CD4-positive, alpha-beta T cell (primary cell): ENCODE measurements around the gene TMPRSS9. TPM values are rescaled to one million over a fixed set of nuclear protein-coding genes. Genes with fewer than 3 reads are reported as not detected.

ENCODE experiments used
- ATAC-seq: fragments of 200-7000 bp; cut with Tn5 transposase; one replicate; pipeline ENCODE4 v1.10.0; 2022; ENCODE audit warnings: mild to moderate bottlenecking; ENCODE audit not compliant: poor library complexity
- CTCF ChIA-PET: fragments of 350-600 bp; sonication (Branson Sonifier 250); formaldehyde crosslinking; loops from one replicate; lab custom pipeline; 2021; ENCODE audit warnings: antibody characterized with exemption, inconsistent platforms; lab: Charles Lee
- POLR2A ChIA-PET: fragments of 350-600 bp; sonication (Branson Sonifier 250); formaldehyde crosslinking; loops from one replicate; lab custom pipeline; 2021; ENCODE audit warnings: antibody characterized with exemption, inconsistent platforms; lab: Charles Lee
- DNase-seq, 14 experiments: peaks; one replicate each; pipeline ENCODE4 v3.0.0-alpha.2; 2013 to 2020; ENCODE audit warnings: mixed read lengths in 2 of 14
- H3K27ac ChIP-seq, 2 donors: one replicate each; pipeline versions ENCODE4 v1.5.1 to v1.7.0; 2013; ENCODE audit warnings: low read length in 2 of 2, low read depth in 1 of 2, mild to moderate bottlenecking in 1 of 2
- H3K27me3 ChIP-seq, 2 experiments: 1 replicate in 1 of 2; 2 replicates in 1 of 2; pipeline versions ENCODE4 v1.6.1 to v1.7.0; 2013; ENCODE audit warnings: low read length in 2 of 2, control low read depth in 1 of 2, mild to moderate bottlenecking in 1 of 2, moderate library complexity in 1 of 2; ENCODE audit not compliant: insufficient read depth in 2 of 2, control insufficient read depth in 1 of 2
- H3K36me3 ChIP-seq: one replicate; pipeline ENCODE4 v1.6.1; 2013; ENCODE audit warnings: low read length, control low read depth; ENCODE audit not compliant: insufficient read depth
- H3K4me1 ChIP-seq: one replicate; pipeline ENCODE4 v1.6.1; 2013; ENCODE audit warnings: low read length, control low read depth; ENCODE audit not compliant: insufficient read depth
- H3K4me3 ChIP-seq: one replicate; pipeline ENCODE4 v1.5.1; 2013; ENCODE audit warnings: mild to moderate bottlenecking, low read length, moderate library complexity
- H3K9me3 ChIP-seq, 2 experiments: 1 replicate in 1 of 2; 2 replicates in 1 of 2; pipeline versions ENCODE4 v1.6.1 to v1.7.0; 2013; ENCODE audit warnings: low read length in 2 of 2, mild to moderate bottlenecking in 2 of 2, control low read depth in 1 of 2, moderate library complexity in 1 of 2; ENCODE audit not compliant: control insufficient read depth in 1 of 2, insufficient read depth in 1 of 2
- H3K27ac Mint-ChIP-seq: one replicate; pipeline ENCODE4 v1.8.0; 2020; ENCODE audit warnings: mixed read lengths
- H3K27me3 Mint-ChIP-seq: one replicate; pipeline ENCODE4 v1.8.0; 2021; ENCODE audit warnings: mixed read lengths
- H3K36me3 Mint-ChIP-seq: one replicate; pipeline ENCODE4 v1.8.0; 2021; ENCODE audit warnings: low read depth, mixed read lengths
- H3K4me1 Mint-ChIP-seq: one replicate; pipeline ENCODE4 v1.8.0; 2021; ENCODE audit warnings: low read depth, mixed read lengths
- H3K4me3 Mint-ChIP-seq: one replicate; pipeline ENCODE4 v1.8.0; 2020; ENCODE audit warnings: mild to moderate bottlenecking, mixed read lengths
- H3K9me3 Mint-ChIP-seq: one replicate; pipeline ENCODE4 v1.8.0; 2020; ENCODE audit warnings: mixed read lengths
- intact Hi-C, 2 experiments: fragments of 100-400 bp; cut with DNase I in 1 of 2; cut with micrococcal nuclease in 1 of 2; formaldehyde crosslinking; loops; one replicate each; pipeline versions ENCODE4 v1.15.1 to v1.9.0; 2023 to 2025; cut with DNase I, micrococcal nuclease
- total RNA-seq, 174 experiments: library from RNA in 2 of 174; stranded (reverse) in 2 of 174; gene quantifications; one replicate each; pipeline ENCODE4 v1.2.3 and lab custom pipeline; 2021 to 2026
- TF ChIP-seq, protein P1 (sequence below): fragments of 200-600 bp; IDR thresholded peaks from one replicate; pipeline ENCODE4 v1.8.0; 2022; ENCODE audit warnings: antibody characterized with exemption, mild to moderate bottlenecking

The TMPRSS9 gene
- total RNA-seq, 2 experiments from 2014 or later: not detected

DNA sequence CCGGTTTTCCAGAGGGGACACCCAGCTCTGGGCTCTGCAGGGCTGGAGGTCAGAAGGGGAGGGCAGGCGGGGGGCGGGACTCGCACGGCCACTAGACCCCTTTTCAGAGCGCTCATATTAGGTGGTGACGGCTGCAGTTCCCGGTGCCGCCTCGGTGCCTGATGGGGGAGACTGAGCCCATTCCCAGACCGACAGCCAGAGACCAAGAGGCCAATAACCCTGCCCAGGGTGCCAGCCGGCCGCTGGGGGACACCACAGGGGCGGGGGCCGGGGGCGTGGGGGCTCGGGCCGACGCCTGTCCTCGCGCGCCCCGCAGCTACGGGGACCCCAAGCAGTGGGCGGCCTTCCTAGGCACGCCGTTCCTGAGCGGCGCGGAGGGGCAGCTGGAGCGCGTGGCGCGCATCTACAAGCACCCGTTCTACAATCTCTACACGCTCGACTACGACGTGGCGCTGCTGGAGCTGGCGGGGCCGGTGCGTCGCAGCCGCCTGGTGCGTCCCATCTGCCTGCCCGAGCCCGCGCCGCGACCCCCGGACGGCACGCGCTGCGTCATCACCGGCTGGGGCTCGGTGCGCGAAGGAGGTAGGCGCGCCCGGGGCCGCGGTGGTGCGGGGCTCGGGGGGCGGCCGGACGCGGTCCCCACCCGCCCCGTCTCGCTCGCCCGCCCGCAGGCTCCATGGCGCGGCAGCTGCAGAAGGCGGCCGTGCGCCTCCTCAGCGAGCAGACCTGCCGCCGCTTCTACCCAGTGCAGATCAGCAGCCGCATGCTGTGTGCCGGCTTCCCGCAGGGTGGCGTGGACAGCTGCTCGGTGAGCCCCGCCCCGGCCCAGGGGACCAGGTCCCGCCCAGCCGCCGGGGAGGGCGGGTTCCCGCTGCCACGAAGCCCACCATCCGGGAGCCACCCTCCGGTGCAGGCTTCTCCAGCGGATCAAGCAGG is 64.9 kb downstream of the TMPRSS9 start:
- Histone ChIP-seq H3K4me1 (peaks cover 31% of the 10 kb centered on the region), H3K27me3 (no peaks in the 10 kb centered on the region), H3K36me3 (peaks cover 15% of the 10 kb centered on the region), H3K9me3 (no peaks in the 10 kb centered on the region), H3K4me3 (no peak overlapping the region), H3K27ac (no peak overlapping the region)
- POLR2A ChIA-PET: no interaction called here
- Mint-ChIP-seq H3K27me3 (no peaks in the 10 kb centered on the region), H3K4me3 (no peak overlapping the region), H3K9me3 (no peaks in the 10 kb centered on the region), H3K36me3 (peaks cover 9% of the 10 kb centered on the region), H3K4me1 (peaks cover 15% of the 10 kb centered on the region), H3K27ac (no peak overlapping the region)
- intact Hi-C loops: loop anchor here in 1 of 2 experiments (5.0 kb wide), 1 partner anchor 98 kb away; the partner anchor contains the start of genes LSM7 and SPPL2B
- TF ChIP-seq, protein P1, sequence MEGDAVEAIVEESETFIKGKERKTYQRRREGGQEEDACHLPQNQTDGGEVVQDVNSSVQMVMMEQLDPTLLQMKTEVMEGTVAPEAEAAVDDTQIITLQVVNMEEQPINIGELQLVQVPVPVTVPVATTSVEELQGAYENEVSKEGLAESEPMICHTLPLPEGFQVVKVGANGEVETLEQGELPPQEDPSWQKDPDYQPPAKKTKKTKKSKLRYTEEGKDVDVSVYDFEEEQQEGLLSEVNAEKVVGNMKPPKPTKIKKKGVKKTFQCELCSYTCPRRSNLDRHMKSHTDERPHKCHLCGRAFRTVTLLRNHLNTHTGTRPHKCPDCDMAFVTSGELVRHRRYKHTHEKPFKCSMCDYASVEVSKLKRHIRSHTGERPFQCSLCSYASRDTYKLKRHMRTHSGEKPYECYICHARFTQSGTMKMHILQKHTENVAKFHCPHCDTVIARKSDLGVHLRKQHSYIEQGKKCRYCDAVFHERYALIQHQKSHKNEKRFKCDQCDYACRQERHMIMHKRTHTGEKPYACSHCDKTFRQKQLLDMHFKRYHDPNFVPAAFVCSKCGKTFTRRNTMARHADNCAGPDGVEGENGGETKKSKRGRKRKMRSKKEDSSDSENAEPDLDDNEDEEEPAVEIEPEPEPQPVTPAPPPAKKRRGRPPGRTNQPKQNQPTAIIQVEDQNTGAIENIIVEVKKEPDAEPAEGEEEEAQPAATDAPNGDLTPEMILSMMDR: no peak
- no peak for ATAC-seq
- DNase-seq: peak in 1 of 14 experiments; percentile 41
- CTCF ChIA-PET: no interaction called here

DNA sequence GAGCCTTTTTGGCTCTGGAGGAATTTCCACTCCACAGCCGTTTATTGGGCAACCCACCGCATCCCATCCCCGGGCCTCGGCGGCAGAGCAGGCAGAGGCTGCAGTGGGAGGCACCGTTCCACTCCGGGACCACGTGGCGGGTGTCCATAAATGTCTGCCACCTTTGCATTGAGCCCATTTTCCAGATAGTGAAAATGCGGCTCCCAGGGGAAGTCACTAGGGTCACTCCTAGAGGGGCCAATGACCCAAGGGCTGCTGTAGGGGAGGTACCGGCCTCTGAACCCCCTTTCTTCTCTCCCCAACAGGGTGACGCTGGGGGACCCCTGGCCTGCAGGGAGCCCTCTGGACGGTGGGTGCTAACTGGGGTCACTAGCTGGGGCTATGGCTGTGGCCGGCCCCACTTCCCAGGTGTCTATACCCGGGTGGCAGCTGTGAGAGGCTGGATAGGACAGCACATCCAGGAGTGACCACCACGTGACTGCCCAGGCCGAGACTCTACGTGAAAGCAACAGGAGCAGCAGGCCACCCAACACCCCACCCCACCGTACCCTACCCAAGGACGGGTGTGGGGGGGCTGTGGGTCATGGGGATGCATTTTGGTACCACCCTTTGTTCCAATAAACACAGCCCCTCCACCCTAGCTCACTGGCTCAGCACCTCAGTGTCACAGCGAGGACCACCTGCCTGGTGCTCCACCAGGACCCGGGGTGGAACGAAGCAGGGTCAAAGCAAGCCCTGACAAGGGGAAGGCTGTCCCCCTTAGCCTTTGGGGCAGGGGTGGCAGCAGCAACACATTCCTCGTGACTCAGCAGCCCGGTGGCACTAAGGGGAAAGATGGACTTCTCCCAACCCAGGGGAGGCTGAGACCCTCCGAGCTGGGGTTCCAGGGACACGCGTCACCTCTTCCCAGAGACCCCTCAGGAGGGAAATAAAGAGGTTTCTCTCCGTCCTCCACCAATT is 65.8 kb downstream of the TMPRSS9 start:
- peak overlapping the region; percentile 67 for H3K4me3 Mint-ChIP-seq
- peak overlapping the region; percentile 93 for H3K27ac Mint-ChIP-seq

More for the DNA sequence above, 65.8 kb downstream of the TMPRSS9 start:
- no peak overlapping the region for H3K27ac ChIP-seq
- peaks cover 9% of the 10 kb centered on the region for H3K36me3 Mint-ChIP-seq
- TF ChIP-seq, protein P1: no peak
- no peaks in the 10 kb centered on the region for H3K27me3 ChIP-seq
- DNase-seq (peak in 1 of 14 experiments; percentile 31), ATAC-seq (no peak)
- H3K4me1 Mint-ChIP-seq: peaks cover 15% of the 10 kb centered on the region
- peak overlapping the region; percentile 86 for H3K4me3 ChIP-seq
- peaks cover 18% of the 10 kb centered on the region for H3K36me3 ChIP-seq
- no peaks in the 10 kb centered on the region for H3K27me3 Mint-ChIP-seq
- ChIA-PET CTCF (interaction anchor here (2.6 kb wide), 1 partner anchor 185 kb away, joined by 9 read pairs; no protein-coding TSS in a partner anchor), POLR2A (no interaction called here)
- peaks cover 31% of the 10 kb centered on the region for H3K4me1 ChIP-seq
- H3K9me3 Mint-ChIP-seq: no peaks in the 10 kb centered on the region
- no peaks in the 10 kb centered on the region for H3K9me3 ChIP-seq
- intact Hi-C loops: loop anchor here in 1 of 2 experiments (1.0 to 5.0 kb wide), 3 partner anchors 31 to 315 kb away; partner anchors contain the start of genes LSM7, SLC39A3 and SPPL2B
